GM18951 (cell line): Measurements from ENCODE around the gene TCP10L.
"Not testable (repeated sequence)": the region's sequence is repeated elsewhere in the genome, so short reads cannot be mapped to it uniquely, and the experiment has no call there.

Source experiments
- POLR2A ChIP-seq: IDR thresholded peaks from 4 replicates; pipeline ENCODE4 v1.6.1; 2011; ENCODE audit warnings: mild to moderate bottlenecking; ENCODE audit not compliant: insufficient read length, insufficient read depth; ENCODE audit errors: extremely low read depth
- in situ Hi-C: fragments of 300-500 bp; cut with MboI; formaldehyde crosslinking; loops from one replicate; pipeline ENCODE4 v1.12.0; 2022; ENCODE audit warnings: low sequenced_read_pairs, mixed read lengths, inconsistent platforms; ENCODE audit not compliant: unreplicated experiment

Gene TCP10L

GRCh38 chr21:32576011-32576410 is 9.3 kb downstream of the TCP10L start:
- no peak for TF ChIP-seq POLR2A
- in situ Hi-C loops = no loop called here

- in situ Hi-C loops = no loop called here
- no peak for TF ChIP-seq POLR2A
Observed at GRCh38 chr21:32574946-32575925, 10.1 kb downstream of the TCP10L start.

- TF ChIP-seq POLR2A = no peak
- in situ Hi-C loops = no loop called here
Observed at GRCh38 chr21:32572574-32573420, 12.5 kb downstream of the TCP10L start.

DNA sequence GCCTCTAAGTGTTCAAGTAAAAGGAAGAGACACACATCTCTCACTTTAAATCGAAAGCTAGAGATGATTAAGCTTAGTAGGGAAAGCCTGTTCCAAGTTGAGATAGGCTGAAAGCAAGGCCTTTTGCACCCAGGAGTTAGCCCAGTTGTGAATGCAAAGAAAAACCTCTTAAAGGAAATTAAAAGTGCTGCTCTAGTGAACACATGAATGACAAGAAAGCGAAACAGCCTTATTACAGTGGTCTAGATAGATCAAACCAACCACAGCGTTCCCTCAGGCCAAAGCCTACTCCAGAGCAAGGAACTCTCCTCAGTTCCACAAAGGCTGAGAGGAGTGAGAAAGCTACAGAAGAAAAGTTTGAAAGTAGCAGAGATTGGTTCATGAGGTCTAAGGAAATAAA is 14.9 kb downstream of the TCP10L start:
- in situ Hi-C loops = no loop called here

DNA sequence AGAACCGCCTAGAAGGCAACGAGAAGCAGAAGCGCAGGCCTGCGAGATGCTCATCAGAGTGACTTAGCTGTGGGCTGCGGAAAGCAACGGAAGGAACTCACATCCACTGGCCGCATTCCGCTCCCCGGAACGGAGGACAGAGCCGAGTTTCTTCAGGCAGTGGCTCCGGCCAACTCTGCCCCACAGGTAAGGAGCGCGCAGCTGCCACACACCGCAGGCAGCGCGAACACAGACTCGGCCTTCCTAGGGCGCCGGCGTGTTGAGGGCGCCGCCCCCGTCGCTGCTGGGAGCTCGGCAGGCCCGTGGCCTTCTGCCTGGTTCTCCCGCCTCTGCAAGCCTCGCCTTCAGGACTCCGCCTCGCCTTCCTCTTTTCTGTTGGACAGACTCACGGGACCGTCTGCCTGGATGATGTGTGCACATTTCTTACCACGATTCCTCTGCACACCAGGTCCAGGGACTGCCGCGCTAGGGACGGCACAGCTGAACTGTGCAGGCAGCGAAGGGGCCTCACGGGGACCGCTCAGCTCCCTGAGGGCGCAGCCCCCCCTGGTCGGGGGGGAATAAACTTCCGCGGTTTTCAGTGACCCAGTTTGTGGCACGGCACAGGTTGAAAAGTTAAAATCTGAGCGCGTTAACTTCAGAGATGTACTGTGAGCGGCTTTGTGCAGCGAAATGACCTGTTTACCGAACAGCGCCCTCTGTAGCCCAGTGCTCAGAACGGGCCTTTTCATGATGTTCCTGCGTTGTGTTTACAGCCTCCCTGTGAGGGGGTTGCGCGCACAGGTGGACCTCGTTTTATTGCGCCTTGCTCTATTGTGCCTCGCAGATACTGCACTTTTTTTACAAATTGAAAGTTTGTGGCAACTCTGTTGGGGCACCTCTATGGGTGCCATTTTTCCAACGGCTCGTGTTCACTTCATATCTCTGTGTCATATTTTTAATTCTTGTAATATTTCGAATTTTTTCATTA is 15.8 kb downstream of the TCP10L start:
- no peak for TF ChIP-seq POLR2A
- in situ Hi-C loops = no loop called here

More for the DNA sequence above, 14.9 kb downstream of the TCP10L start:
- TF ChIP-seq POLR2A = no peak

DNA sequence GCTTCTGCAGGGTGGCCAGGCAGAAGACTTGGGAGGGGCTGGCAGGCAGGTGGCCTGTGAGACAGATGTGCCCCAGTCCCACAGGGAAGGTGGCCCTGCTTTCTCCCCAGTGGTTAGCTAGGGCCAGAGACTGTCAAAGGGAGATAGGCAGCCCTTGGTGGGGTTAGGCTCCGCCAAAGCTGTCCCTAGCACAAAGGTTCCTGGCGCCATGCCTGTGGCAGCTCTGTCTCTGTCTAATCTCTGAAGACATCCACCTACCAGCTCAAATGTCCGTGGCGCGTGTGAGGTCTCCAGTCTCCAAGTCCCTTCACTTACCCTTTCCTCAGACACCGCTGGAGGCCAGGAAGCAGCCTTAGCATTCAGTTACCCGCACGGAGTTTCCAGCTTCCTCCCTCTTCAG is 17.7 kb downstream of the TCP10L start:
- TF ChIP-seq POLR2A = no peak
- in situ Hi-C loops = no loop called here

DNA sequence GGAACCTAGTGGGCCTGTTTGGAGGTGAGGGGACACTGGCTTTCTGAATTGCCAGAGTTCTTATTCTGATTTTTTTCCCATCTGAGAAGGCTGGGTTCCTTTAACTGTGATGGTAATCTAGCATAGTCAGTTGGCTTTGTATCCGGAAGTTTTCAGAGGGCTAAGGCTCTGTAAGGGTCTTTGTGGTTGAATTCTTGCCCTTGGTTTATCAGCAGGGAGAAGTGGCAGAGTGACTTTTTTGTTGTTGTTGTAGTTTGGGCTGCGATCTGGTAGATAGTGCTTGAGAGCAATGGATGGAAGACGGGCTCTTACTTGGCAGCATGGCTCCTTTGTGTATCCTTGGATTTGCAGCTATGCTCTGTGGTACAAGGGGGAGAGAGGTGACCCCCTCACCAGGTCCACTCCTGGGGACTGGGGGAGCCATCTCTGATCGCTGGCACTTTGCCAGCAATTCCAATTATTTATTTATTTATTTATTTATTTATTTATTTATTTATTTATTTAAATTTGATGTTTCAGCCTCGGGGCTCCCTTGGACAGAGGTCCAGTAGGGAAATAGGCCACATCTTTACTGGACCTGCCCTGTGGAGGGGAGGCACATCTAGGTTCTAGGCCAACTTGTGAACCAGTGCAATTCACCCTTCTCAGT is 18.5 kb downstream of the TCP10L start:
- TF ChIP-seq POLR2A = no peak
- in situ Hi-C loops = no loop called here

DNA sequence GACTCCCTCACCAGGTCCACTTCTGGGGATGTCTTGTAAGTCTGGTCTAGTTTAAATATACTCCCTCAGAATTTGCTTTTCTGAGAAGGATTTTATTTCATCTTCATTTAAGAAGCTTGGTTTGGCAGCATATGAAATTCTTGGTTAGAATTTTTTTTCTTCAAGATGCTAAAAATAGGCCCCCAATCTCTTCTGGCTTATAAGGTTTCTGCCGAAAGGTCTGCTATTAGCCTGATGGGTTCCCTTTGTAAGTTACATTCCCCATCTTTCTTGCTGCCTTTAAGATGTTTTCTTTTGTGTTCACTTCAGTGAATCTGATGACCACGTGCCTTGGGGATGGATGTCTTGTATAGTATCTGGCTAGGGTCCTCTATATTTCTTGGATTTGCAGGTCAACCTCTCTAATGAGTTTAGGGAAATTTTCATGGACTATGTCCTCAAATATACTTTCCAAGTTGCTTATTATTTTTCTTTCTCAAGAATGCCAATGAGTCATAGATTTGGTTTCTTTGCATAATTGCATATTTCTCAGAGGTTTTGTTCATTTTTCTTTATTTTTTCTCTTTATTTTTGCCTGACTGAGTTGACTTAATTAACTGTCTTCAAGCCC is 19.4 kb downstream of the TCP10L start:
- no peak for TF ChIP-seq POLR2A
- in situ Hi-C loops = no loop called here

DNA sequence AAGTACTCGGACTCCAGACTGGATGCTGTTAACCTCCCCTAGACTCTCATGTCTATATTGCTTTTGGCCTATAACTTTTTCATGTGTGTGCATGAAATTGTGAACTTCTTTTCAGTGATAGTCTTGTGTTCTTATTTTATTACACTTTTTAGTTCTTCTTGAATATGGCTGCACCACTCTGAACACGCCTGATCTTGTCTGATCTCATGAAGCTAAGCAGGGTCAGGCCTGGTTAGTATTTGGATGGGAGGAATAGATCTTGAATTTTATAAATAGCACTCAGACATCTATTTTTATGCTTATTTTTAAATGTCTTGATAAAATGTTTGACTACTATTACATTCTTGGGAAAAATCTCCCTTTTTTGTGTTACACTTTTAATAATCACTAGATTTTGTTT is 22.4 kb downstream of the TCP10L start:
- in situ Hi-C loops = no loop called here
- no peak for TF ChIP-seq POLR2A

- in situ Hi-C loops = no loop called here
- no peak for TF ChIP-seq POLR2A
Observed at GRCh38 chr21:32562426-32562825, 22.9 kb downstream of the TCP10L start.

DNA sequence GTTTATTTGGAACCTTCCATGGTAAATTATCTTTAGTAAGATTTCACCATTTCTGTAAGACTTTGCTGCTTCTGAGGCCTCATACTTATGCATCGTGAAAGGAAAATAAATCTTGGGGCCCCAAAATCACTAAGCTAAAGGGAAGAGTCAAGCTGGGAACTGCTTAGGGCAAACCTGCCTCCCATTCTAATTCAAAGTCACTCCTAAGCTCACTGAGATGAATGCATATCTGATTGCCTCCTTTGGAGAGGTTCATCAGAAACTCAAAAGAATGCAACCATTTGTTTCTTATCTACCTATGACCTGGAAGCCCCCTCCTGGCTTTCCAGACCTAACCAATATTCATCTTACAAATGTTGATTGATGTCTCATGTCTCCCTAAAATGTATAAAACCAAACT is 23.8 kb downstream of the TCP10L start:
- in situ Hi-C loops = not testable (repeated sequence)

DNA sequence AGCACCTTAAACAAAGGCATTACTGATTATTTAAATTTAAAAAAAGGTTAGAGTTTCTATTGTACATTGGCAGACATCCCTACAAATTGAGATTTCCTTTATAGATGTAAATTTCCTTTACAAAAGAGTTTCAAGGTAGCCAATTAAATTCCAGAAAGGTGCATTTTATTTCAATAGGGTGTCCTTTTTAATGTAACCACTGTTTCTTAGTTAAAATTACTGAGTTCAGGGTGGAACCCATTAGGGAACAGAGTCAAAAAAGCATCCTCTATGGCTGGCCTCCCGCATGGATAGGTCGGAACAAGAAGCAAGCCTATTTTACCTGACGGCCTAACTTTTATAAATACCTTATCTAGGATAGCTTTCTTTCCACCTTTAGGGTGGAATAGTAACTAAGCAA is 24.4 kb downstream of the TCP10L start:
- in situ Hi-C loops = no loop called here
- TF ChIP-seq POLR2A = no peak

- in situ Hi-C loops = no loop called here
- no peak for TF ChIP-seq POLR2A
Observed at GRCh38 chr21:32559006-32559610, 26.2 kb downstream of the TCP10L start.
